ENCODE measurements around the gene SIM1. TPM values are rescaled to one million over a fixed set of nuclear protein-coding genes. Genes with fewer than 3 reads are reported as not detected.
A peak's percentile ranks its signal among the peaks of the same experiment; 100 is the strongest.

SIM1 gene
- total RNA-seq, 1 donor from 2014 or later: not detected

DNA sequence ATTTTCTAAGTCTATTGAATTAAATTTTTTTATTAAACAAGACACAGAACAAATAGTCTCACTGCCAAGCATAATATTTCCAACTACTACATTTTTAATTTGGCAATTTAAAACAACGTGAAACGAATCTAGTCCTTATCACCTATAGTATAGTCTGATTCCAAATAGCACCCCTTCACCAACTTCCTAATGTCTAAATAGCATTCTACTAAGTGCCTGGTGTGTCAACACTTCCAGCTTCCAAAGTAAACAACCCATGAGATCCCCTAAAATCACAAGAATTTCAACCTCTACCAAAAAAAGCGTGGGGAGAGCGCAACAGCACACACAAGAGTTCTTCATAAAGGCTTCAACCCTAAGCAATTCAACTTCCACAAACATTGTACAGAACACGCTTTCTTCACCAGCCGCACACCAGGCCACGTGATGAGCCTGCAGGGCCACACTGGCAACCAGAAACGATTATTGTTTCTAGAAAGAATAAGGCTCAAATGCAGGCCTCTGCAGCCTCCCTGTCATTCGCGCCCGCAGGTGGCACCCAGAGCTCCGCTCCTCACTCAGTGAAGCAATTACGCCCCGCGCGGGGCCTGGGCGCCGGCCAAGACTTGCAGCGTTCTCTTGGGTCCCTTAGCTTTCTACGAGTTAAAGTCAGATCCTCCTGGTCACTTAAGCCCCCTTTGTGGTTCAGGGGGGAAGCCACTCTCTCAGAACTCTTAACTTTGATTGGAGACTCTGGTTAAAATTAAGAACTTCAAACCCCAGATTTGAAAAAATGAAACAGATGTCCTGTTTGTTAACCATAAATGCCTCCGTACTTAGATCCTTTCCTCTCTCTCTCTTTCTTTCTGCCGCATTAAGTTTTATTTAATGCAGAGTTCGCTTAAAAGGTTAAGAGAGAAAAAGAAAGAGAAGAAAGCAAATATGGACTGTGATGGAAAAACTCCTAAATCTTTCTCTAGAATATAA, 18.3 kb downstream of the SIM1 start:
- no peak overlapping the region for H3K4me3 Mint-ChIP-seq (ENCODE audit: unreplicated experiment)
- FAIRE-seq (no peak), DNase-seq (ENCODE audit: low read depth) (no peak)
- Histone ChIP-seq H3K4me3 (ENCODE audit: insufficient read depth, low read depth, low read length) (no peak overlapping the region), H3K4me1 (ENCODE audit: insufficient read depth, low read length) (no peaks in the 10 kb centered on the region), H3K4me2 (ENCODE audit: low read length) (peak overlapping the region; percentile 74), H3K79me2 (ENCODE audit: insufficient read depth, low read length) (no peaks in the 10 kb centered on the region), H2AFZ (ENCODE audit: low read depth, low read length) (no peak overlapping the region), H3K36me3 (ENCODE audit: insufficient read depth, low read length) (no peaks in the 10 kb centered on the region), H3K27me3 (ENCODE audit: insufficient read depth, low read length) (peaks cover 74% of the 10 kb centered on the region), H3K9me3 (ENCODE audit: insufficient read depth, low read depth, low read length) (peaks cover 5% of the 10 kb centered on the region), H3K9ac (ENCODE audit: low read length) (no peak overlapping the region), H3K27ac (ENCODE audit: low read depth, low read length) (no peak overlapping the region), H4K20me1 (ENCODE audit: insufficient read depth, low read length) (no peaks in the 10 kb centered on the region)
- H3K27me3 Mint-ChIP-seq (ENCODE audit: low read depth, unreplicated experiment): peaks cover 24% of the 10 kb centered on the region
- H3K36me3 Mint-ChIP-seq (ENCODE audit: low read depth, unreplicated experiment): no peaks in the 10 kb centered on the region
- TF ChIP-seq EZH2 (IDR thresholded peaks at IDR 0.05; ENCODE audit: insufficient read depth, low read length): no peak
- TF ChIP-seq, protein P1, sequence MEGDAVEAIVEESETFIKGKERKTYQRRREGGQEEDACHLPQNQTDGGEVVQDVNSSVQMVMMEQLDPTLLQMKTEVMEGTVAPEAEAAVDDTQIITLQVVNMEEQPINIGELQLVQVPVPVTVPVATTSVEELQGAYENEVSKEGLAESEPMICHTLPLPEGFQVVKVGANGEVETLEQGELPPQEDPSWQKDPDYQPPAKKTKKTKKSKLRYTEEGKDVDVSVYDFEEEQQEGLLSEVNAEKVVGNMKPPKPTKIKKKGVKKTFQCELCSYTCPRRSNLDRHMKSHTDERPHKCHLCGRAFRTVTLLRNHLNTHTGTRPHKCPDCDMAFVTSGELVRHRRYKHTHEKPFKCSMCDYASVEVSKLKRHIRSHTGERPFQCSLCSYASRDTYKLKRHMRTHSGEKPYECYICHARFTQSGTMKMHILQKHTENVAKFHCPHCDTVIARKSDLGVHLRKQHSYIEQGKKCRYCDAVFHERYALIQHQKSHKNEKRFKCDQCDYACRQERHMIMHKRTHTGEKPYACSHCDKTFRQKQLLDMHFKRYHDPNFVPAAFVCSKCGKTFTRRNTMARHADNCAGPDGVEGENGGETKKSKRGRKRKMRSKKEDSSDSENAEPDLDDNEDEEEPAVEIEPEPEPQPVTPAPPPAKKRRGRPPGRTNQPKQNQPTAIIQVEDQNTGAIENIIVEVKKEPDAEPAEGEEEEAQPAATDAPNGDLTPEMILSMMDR (IDR thresholded peaks at IDR 0.05; ENCODE audit: insufficient read depth, low read depth, low read length): no peak
- H3K4me1 Mint-ChIP-seq (ENCODE audit: low read depth, unreplicated experiment): peaks cover 3% of the 10 kb centered on the region
- peaks cover 5% of the 10 kb centered on the region for H3K9me3 Mint-ChIP-seq (ENCODE audit: unreplicated experiment)
- H3K27ac Mint-ChIP-seq (ENCODE audit: unreplicated experiment): no peak overlapping the region

GRCh38 chr6:100445512-100445911, 19.2 kb downstream of the SIM1 start:
- no peak for DNase-seq (ENCODE audit: low read depth)
- H3K36me3 Mint-ChIP-seq (ENCODE audit: low read depth, unreplicated experiment): no peaks in the 10 kb centered on the region
- no peak overlapping the region for H3K4me3 Mint-ChIP-seq (ENCODE audit: unreplicated experiment)
- H3K79me2 ChIP-seq (ENCODE audit: insufficient read depth, low read length): no peaks in the 10 kb centered on the region
- peaks cover 26% of the 10 kb centered on the region for H3K27me3 Mint-ChIP-seq (ENCODE audit: low read depth, unreplicated experiment)
- H3K27me3 ChIP-seq (ENCODE audit: insufficient read depth, low read length): peaks cover 65% of the 10 kb centered on the region
- no peak overlapping the region for H3K27ac ChIP-seq (ENCODE audit: low read depth, low read length)
- no peak overlapping the region for H3K4me3 ChIP-seq (ENCODE audit: insufficient read depth, low read depth, low read length)
- no peaks in the 10 kb centered on the region for H4K20me1 ChIP-seq (ENCODE audit: insufficient read depth, low read length)
- no peak overlapping the region for H3K9ac ChIP-seq (ENCODE audit: low read length)
- FAIRE-seq: no peak
- TF ChIP-seq, protein P1 (IDR thresholded peaks at IDR 0.05; ENCODE audit: insufficient read depth, low read depth, low read length): no peak
- no peak for TF ChIP-seq EZH2 (IDR thresholded peaks at IDR 0.05; ENCODE audit: insufficient read depth, low read length)
- no peak overlapping the region for H3K4me2 ChIP-seq (ENCODE audit: low read length)
- peaks cover 3% of the 10 kb centered on the region for H3K4me1 Mint-ChIP-seq (ENCODE audit: low read depth, unreplicated experiment)
- H3K9me3 ChIP-seq (ENCODE audit: insufficient read depth, low read depth, low read length): peaks cover 5% of the 10 kb centered on the region
- H3K9me3 Mint-ChIP-seq (ENCODE audit: unreplicated experiment): peaks cover 5% of the 10 kb centered on the region
- H3K27ac Mint-ChIP-seq (ENCODE audit: unreplicated experiment): no peak overlapping the region
- no peaks in the 10 kb centered on the region for H3K36me3 ChIP-seq (ENCODE audit: insufficient read depth, low read length)
- H2AFZ ChIP-seq (ENCODE audit: low read depth, low read length): no peak overlapping the region
- no peaks in the 10 kb centered on the region for H3K4me1 ChIP-seq (ENCODE audit: insufficient read depth, low read length)

- no peaks in the 10 kb centered on the region for H3K36me3 Mint-ChIP-seq (ENCODE audit: low read depth, unreplicated experiment)
- no peaks in the 10 kb centered on the region for H3K36me3 ChIP-seq (ENCODE audit: insufficient read depth, low read length)
- DNase-seq (ENCODE audit: low read depth): no peak
- H3K4me1 ChIP-seq (ENCODE audit: insufficient read depth, low read length): no peaks in the 10 kb centered on the region
- peaks cover 19% of the 10 kb centered on the region for H3K27me3 ChIP-seq (ENCODE audit: insufficient read depth, low read length)
- FAIRE-seq: no peak
- H3K9ac ChIP-seq (ENCODE audit: low read length): no peak overlapping the region
- H3K9me3 ChIP-seq (ENCODE audit: insufficient read depth, low read depth, low read length): no peaks in the 10 kb centered on the region
- TF ChIP-seq EZH2 (IDR thresholded peaks at IDR 0.05; ENCODE audit: insufficient read depth, low read length): no peak
- TF ChIP-seq, protein P1 (IDR thresholded peaks at IDR 0.05; ENCODE audit: insufficient read depth, low read depth, low read length): no peak
- no peaks in the 10 kb centered on the region for H3K9me3 Mint-ChIP-seq (ENCODE audit: unreplicated experiment)
- H3K4me1 Mint-ChIP-seq (ENCODE audit: low read depth, unreplicated experiment): peaks cover 3% of the 10 kb centered on the region
- no peak overlapping the region for H3K27ac ChIP-seq (ENCODE audit: low read depth, low read length)
- no peak overlapping the region for H3K4me3 Mint-ChIP-seq (ENCODE audit: unreplicated experiment)
- H2AFZ ChIP-seq (ENCODE audit: low read depth, low read length): no peak overlapping the region
- no peak overlapping the region for H3K4me2 ChIP-seq (ENCODE audit: low read length)
- no peaks in the 10 kb centered on the region for H3K79me2 ChIP-seq (ENCODE audit: insufficient read depth, low read length)
- H3K27me3 Mint-ChIP-seq (ENCODE audit: low read depth, unreplicated experiment): peaks cover 9% of the 10 kb centered on the region
- H4K20me1 ChIP-seq (ENCODE audit: insufficient read depth, low read length): no peaks in the 10 kb centered on the region
- H3K4me3 ChIP-seq (ENCODE audit: insufficient read depth, low read depth, low read length): no peak overlapping the region
- H3K27ac Mint-ChIP-seq (ENCODE audit: unreplicated experiment): no peak overlapping the region
Measured at GRCh38 chr6:100440935-100441334, 23.8 kb downstream of the SIM1 start.

All from astrocyte (in vitro differentiated cells and primary cell).